HCEC 1CT (cell line): ENCODE data around the gene SCAMP1.
"Not testable (repeated sequence)": the region's sequence is repeated elsewhere in the genome, so short reads cannot be mapped to it uniquely, and the experiment has no call there.

Source experiments
- DNase-seq: peaks from one replicate; pipeline ENCODE4 v3.0.0-alpha.2; 2017

The SCAMP1 gene

DNA sequence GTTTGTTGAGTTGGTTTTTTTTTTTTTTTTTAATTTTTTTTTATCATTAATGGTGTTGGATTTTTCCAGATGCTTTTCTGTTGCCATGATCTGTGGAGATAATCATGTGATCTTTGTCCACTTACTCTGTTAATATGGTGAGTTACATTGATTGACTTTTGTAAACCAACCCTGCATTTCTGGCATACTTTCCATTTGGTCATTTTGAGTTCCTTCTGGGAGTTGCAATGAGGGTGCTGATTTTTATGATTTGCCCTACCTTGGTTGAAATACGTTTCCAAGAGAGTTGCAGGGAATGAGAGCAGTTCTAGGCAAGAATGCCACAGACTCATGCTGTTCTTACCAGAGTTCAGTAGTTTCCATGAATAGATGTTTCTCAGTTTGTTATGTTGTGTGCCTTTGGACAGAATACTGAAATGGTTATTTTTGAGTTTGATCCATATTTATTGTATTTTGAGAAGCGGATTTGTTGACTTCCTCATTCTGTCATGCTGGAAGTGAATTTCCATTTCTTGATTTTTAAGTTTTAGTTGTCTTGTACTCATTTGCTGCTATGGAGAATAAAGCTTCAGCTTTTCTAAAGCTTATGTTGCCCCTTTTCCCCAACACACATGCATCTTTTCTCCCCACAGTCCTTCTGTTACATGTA is 69.0 kb downstream of the SCAMP1 start:
- no peak for DNase-seq

DNA sequence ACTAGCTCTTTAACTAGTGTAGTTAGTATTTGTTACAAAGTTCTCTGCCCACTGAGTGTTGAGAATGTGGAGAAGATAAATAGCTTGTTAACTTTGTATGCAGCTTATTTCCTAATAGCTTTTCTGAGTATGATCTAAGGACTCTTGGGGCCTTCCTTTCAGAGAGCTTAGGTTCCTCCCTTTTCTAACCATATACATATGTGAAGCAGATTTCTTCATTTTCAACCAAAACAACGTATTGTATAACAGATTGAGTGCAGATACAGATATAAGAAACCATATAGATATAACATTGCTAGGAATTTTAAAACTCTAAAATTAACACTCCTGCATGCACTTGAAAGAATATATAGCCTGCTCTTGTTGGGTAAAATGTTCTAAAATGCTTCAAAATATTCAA is 70.4 kb downstream of the SCAMP1 start:
- no peak for DNase-seq

GRCh38 chr5:78433972-78434371 is 73.6 kb downstream of the SCAMP1 start:
- no peak for DNase-seq

GRCh38 chr5:78447775-78448424 is 87.5 kb downstream of the SCAMP1 start:
- no peak for DNase-seq

GRCh38 chr5:78449103-78449502 is 88.7 kb downstream of the SCAMP1 start:
- no peak for DNase-seq

DNA sequence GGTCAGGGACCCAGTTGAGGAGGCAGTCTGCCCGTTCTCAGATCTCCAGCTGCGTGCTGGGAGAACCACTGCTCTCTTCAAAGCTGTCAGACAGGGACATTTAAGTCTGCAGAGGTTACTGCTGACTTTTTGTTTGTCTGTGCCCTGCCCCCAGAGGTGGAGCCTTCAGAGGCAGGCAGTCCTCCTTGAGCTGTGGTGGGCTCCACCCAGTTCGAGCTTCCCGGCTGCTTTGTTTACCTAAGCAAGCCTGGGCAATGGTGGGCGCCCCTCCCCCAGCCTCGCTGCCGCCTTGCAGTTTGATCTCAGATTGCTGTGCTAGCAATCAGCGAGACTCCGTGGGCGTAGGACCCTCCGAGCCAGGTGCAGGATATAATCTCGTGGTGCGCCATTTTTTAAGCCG is 97.1 kb downstream of the SCAMP1 start:
- DNase-seq: not testable (repeated sequence)

DNA sequence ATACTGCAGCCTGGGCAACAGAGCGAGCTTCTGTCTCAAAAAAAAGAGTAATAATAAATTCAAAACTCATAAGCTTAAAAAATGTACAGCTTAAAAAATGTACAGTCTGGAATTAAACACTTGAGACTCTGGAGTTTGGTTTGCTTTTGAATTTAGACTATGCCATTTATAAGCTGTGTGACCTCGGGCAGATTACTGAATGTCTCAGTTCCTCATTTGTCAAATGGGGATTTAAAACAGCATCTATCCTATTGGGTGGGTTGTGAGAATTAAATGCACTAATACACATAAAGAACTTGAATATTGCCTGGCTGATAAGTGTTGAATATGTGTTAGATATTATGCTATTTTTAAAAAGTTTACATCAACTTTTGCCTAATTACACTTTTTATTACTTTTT is 98.4 kb downstream of the SCAMP1 start:
- no peak for DNase-seq

GRCh38 chr5:78467140-78467539 is 106.7 kb downstream of the SCAMP1 start:
- no peak for DNase-seq

GRCh38 chr5:78467752-78468357 is 107.4 kb downstream of the SCAMP1 start:
- DNase-seq: peak; percentile 58

DNA sequence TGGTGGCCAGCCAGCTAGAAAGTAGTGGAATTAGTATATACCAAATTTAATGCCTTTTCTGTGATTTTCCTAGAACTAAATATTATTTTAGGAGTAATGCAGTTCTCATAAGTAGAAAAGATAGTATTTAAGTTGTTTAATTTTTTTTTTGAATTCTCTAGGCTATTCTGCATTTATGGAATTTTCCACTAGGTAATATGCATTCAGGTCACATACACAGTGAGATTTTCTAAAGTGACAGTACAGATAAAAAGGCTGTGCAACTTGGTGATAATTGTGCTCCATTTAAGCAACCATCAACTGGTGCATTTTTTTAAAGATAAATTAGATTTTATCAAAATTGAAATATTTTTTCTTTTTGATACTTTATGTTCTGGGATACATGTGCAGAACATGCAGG is 111.5 kb downstream of the SCAMP1 start:
- no peak for DNase-seq

DNA sequence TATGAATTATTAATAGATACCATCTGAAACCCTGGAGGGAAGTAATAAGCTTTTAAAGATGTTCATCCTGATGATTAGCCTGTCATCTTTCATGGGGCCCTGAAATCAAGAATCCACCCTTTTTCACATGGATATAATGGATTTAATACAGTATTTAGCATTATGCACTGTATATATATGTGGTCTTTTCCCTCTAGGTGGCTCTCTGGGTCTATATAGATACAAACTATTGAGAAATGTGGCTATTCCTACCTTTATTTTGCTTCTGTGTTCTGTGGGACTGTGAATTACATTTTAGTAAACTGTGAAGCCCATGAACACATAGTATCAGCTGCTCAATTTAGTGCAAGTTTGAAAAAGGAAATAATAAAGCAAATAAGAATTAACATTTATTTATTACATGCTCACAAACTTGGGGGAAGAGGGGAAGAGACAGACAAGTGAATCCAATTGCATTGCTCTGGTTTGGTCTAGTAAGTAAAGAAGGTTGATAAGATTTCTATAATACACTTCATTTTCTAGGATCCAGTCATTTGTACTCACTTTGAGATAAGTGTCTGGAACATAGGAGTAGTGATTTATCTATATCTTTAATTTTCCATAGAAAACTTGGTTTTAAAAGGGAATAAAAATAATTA is 112.2 kb downstream of the SCAMP1 start:
- no peak for DNase-seq

- no peak for DNase-seq
Observed at GRCh38 chr5:78473751-78474150, 113.3 kb downstream of the SCAMP1 start.

- no peak for DNase-seq
Observed at GRCh38 chr5:78475370-78475769, 115.0 kb downstream of the SCAMP1 start.

DNA sequence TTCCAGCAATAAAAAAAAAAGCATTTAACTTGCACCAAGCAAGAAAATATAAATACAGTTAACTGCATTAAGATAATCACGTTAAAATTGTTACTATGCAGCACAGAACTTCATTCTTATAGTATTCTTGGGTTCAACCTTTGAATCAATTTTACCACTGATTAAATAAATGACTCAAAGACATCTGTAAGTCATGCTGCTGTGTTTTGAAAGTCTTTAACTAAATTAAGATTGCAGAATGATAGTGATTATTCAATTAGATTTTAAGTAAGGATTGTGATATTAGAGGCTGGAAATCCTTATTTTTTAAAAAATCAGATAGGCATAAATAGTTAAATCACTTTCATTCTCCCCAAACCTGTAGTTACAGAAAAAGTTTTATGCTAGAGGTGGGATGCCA is 116.4 kb downstream of the SCAMP1 start:
- no peak for DNase-seq

- DNase-seq: no peak
Observed at GRCh38 chr5:78482948-78483347, 122.5 kb downstream of the SCAMP1 start.

DNA sequence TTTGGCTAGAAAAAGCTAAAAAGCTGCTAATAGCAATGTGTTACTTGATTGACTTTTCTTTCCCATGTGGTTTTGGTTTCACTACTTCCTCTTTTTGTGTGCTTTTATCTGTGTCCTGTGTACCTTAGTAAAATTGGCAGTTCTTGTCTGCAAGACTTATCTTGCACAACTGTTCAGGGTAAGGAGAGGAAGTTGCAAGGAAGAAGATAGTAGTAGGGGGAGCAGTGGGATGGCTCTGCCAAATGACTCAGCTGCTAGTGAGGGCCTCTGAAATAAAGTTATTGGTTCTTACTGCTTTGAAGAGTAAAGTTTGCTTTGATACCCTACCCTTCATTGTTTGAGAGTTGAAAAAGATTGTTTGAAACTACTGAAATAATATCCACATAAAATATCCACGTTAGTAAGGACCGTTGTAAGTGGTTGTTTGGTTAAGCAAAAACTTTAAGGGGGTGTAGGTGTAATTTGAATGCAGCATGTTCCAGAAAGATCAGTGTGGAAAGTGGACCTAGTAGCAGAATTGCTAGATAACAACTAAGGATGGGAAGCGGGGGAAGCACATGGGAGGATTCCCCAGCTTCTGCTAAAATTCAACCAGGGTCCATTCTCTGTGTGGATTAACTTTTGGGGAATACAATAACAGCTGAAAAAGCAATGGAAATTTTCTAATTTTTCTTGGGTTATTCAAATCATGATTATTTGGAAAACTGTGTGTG is 123.5 kb downstream of the SCAMP1 start:
- DNase-seq: peak; percentile 53

DNA sequence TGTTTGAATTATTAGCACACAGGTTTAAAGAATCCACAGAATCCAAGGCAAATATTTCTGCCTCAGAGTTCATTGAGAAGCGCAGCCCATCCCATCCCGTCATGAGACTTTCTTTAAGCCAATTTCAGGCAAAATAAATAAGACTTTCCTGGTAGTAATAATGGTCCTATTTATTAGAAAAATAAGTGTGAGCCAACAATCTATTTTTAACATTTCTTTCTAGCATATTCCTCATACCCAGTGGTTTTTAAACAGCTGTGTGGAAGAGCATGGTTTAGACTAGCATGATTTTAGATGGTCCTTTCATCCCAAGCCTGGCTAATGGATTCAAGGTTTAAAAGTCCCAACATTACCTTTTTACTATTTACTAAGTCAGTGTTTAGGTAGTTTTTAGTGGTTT is 125.8 kb downstream of the SCAMP1 start:
- no peak for DNase-seq

GRCh38 chr5:78487846-78488245 is 127.4 kb downstream of the SCAMP1 start:
- no peak for DNase-seq

GRCh38 chr5:78490709-78491485 is 130.5 kb downstream of the SCAMP1 start:
- no peak for DNase-seq

DNA sequence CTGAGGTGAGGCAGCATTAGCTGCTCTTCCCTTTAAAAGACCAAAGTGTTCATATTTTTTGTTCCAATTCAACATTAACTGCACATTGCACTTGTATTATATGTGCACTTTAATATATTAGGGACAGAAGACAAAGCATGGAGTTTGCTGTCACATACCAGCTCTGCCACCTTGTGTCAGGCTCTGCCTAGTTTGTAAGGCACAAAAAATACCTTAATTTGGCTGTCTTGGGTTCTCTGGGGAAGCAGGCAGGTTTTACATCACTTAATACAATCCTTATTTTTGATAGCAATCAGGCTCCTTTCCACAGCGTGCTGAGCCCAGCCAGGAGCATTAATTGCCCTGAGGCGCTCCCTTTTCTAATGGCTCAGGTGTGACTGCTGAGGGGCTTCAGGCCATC is 131.8 kb downstream of the SCAMP1 start:
- DNase-seq: no peak

GRCh38 chr5:78492650-78493049 is 132.2 kb downstream of the SCAMP1 start:
- no peak for DNase-seq

GRCh38 chr5:78495800-78496199 is 135.4 kb downstream of the SCAMP1 start:
- no peak for DNase-seq

DNA sequence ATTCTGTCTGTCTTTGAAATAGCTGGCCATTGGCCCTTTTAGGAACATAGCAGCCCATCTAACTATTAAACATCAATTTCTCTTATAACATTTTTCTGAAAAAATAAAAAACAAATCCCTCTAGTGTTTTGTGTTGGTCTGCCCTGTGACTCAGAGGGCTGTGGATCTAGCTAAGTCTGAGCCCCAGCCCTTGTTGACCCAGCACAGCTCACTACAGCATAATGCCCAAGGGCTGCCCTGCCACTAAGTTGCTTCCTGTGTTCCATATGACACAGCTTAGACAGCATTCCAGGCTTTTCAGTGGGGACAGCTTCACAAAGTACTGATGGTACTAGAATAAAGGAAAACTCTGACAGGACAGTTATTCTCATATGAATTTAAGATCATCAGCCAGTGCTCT is 136.0 kb downstream of the SCAMP1 start:
- peak; percentile 46 for DNase-seq
